ENCODE measurements around the gene ADSS2. TPM values are rescaled to one million over a fixed set of nuclear protein-coding genes. Genes with fewer than 3 reads are reported as not detected.

ADSS2 gene
- total and polyA plus RNA-seq, 2 of the 4 experiments (the other 2 are of a cell fraction), result 14.9 to 30.1 TPM

DNA sequence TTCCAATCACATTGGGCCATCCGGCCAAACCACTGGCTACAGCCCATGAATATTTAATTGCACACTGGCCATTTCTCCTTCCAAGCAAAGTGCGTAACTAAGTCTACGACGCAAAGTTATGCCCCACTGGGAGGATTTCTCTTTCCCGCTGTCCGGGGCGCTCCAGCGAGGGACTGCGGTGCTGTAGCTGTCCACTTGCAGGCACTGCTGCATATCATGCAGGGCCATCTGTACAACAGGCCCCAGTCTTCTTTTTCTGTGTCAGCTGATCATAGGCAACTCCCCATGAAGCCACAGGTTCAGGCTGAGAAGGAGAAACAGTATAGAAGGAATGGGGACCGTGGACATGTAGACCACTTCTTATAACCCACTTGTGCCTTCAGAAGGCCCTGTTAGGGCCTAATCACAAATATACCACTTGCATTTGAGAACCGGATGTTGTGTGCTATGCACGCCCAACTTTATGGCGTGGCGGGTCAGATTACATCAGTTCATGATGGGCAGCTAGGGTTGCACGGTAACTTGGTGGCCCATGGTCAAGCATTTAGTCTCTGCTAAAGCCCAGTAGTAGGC lies 58.0 kb downstream of the ADSS2 start:
- TF ChIP-seq, protein P1, sequence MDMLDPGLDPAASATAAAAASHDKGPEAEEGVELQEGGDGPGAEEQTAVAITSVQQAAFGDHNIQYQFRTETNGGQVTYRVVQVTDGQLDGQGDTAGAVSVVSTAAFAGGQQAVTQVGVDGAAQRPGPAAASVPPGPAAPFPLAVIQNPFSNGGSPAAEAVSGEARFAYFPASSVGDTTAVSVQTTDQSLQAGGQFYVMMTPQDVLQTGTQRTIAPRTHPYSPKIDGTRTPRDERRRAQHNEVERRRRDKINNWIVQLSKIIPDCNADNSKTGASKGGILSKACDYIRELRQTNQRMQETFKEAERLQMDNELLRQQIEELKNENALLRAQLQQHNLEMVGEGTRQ (IDR thresholded peaks at IDR 0.05; ENCODE audit: low read depth, low read length), result no peak
- no peak for TF ChIP-seq NFE2L2 (IDR thresholded peaks at IDR 0.05; ENCODE audit: low read depth, low read length)
- TF ChIP-seq FOS (IDR thresholded peaks at IDR 0.05; ENCODE audit: low read depth, low read length), result no peak
- TF ChIP-seq RCOR1 (IDR thresholded peaks at IDR 0.05; ENCODE audit: insufficient replicate concordance, low read length), result no peak
- H2AFZ ChIP-seq (replicated peaks; ENCODE audit: low read length, poor library complexity), result no peak overlapping the region
- no TSS peak for BruUV-seq (replicated peaks)
- POLR2A ChIA-PET (ENCODE audit: unreplicated experiment), result no interaction called here
- H3K23ac ChIP-seq (ENCODE audit: low read depth, low read length), result no peak overlapping the region
- H3K9ac ChIP-seq (ENCODE audit: low read depth, low read length), result no peak overlapping the region
- no peak overlapping the region for H2BK120ac ChIP-seq (ENCODE audit: low read depth, low read length)
- CTCF ChIA-PET, result no interaction called here
- no peak for DNase-seq
- H3K79me1 ChIP-seq (ENCODE audit: low read depth in 1 of 2, low read length in 2 of 2), result no peaks in the 10 kb centered on the region
- H4K20me1 ChIP-seq (ENCODE audit: insufficient read depth, low read length), result no peaks in the 10 kb centered on the region
- no peak overlapping the region for H3K4me2 ChIP-seq (ENCODE audit: low read depth, low read length)
- in situ Hi-C loops (cut with MboI; ENCODE audit: low sequenced_read_pairs), result no loop called here
- H2BK15ac ChIP-seq (ENCODE audit: low read depth, low read length), result no peak overlapping the region
- no peak overlapping the region for H2AK5ac ChIP-seq (ENCODE audit: low read depth, low read length)
- intact Hi-C loops (cut with micrococcal nuclease), result no loop called here
- H3K9me1 ChIP-seq (ENCODE audit: insufficient read depth, low read length), result no peaks in the 10 kb centered on the region
- H3K27ac ChIP-seq (ENCODE audit: insufficient read depth, low read length), result no peak overlapping the region
- no peak overlapping the region for H2BK5ac ChIP-seq (ENCODE audit: low read depth, low read length, poor library complexity, severe bottlenecking)
- dilution Hi-C loops (cut with HindIII; ENCODE audit: low sequenced_read_pairs, unreplicated experiment), result no loop called here
- no peak for ATAC-seq (ENCODE audit: low read depth)
- no peak overlapping the region for H3K4me3 ChIP-seq (ENCODE audit: insufficient read depth, low read depth, low read length)
- H2AK9ac ChIP-seq (replicated peaks; ENCODE audit: low read depth, low read length, poor library complexity), result no peak overlapping the region
- H4K8ac ChIP-seq (ENCODE audit: low read depth in 2 of 2, low read length in 2 of 2), result no peak overlapping the region
- no peak overlapping the region for H3K56ac ChIP-seq (ENCODE audit: extremely low read depth, insufficient read depth, low read length)
- H2BK20ac ChIP-seq (ENCODE audit: low read depth, low read length), result no peak overlapping the region
- H3K4me1 ChIP-seq (ENCODE audit: control insufficient read depth, insufficient read depth, low read length), result peaks cover 5% of the 10 kb centered on the region; the same call in 1 of the 2 replicates
- H3K36me3 ChIP-seq (ENCODE audit: control insufficient read depth, insufficient read depth, low read length), result no peaks in the 10 kb centered on the region
- WGBS, 2 experiments (ENCODE audit: extremely low coverage in 2 of 2, insufficient read length in 1 of 2), result 96% methylated on average over 10 of the region's 15 CpGs; no CpG with 5 or more reads in 1 of the 2 experiments
- H3K9me3 ChIP-seq (ENCODE audit: control insufficient read depth, insufficient read depth, low read length), result no peaks in the 10 kb centered on the region
- H3K18ac ChIP-seq (ENCODE audit: low read depth, low read length), result no peak overlapping the region
- H4K91ac ChIP-seq (ENCODE audit: insufficient read depth, low read depth, low read length), result no peak overlapping the region
- H3K4ac ChIP-seq (ENCODE audit: low read depth, low read length), result no peak overlapping the region
- no peak overlapping the region for H4K5ac ChIP-seq (ENCODE audit: low read depth, low read length)
- H3K27me3 ChIP-seq (ENCODE audit: control insufficient read depth, insufficient read depth, low read length), result no peaks in the 10 kb centered on the region
- H3K14ac ChIP-seq (replicated peaks; ENCODE audit: low read depth, low read length), result no peak overlapping the region

Measured in IMR-90 (cell line).